Activated T-helper 17 cell treated with anti-CD3 and anti-CD28 coated beads, Interleukin-2, amount 50 U/mL, for 72 hours (primary cell): ENCODE measurements around the gene RCL1. TPM values are rescaled to one million over a fixed set of nuclear protein-coding genes. Genes with fewer than 3 reads are reported as not detected.

ENCODE experiments used
- ATAC-seq: fragments of 150-1000 bp; cut with Tn5 transposase; replicated peaks from 2 replicates; pipeline ENCODE4 v1.10.0; 2021; ENCODE audit warnings: mild to moderate bottlenecking, moderate library complexity
- H3K27ac Mint-ChIP-seq: one replicate; pipeline ENCODE4 v1.8.0; 2022; ENCODE audit warnings: mixed read lengths
- H3K27me3 Mint-ChIP-seq: one replicate; pipeline ENCODE4 v1.8.0; 2022; ENCODE audit warnings: mixed read lengths
- H3K36me3 Mint-ChIP-seq: one replicate; pipeline ENCODE4 v1.8.0; 2022; ENCODE audit warnings: low read depth, mild to moderate bottlenecking, mixed read lengths
- H3K4me1 Mint-ChIP-seq: one replicate; pipeline ENCODE4 v1.8.0; 2022; ENCODE audit warnings: mixed read lengths
- H3K4me3 Mint-ChIP-seq: one replicate; pipeline ENCODE4 v1.8.0; 2022; ENCODE audit warnings: mild to moderate bottlenecking, mixed read lengths
- H3K9me3 Mint-ChIP-seq: one replicate; pipeline ENCODE4 v1.8.0; 2022; ENCODE audit warnings: mixed read lengths
- total RNA-seq, 2 donors: library from RNA; stranded (reverse); gene quantifications; one replicate each; pipeline ENCODE4 v1.2.3, GENCODE V29; 2022

RCL1 gene
- total RNA-seq, 2 donors from 2014 or later, result 18.9 to 38.2 TPM

DNA sequence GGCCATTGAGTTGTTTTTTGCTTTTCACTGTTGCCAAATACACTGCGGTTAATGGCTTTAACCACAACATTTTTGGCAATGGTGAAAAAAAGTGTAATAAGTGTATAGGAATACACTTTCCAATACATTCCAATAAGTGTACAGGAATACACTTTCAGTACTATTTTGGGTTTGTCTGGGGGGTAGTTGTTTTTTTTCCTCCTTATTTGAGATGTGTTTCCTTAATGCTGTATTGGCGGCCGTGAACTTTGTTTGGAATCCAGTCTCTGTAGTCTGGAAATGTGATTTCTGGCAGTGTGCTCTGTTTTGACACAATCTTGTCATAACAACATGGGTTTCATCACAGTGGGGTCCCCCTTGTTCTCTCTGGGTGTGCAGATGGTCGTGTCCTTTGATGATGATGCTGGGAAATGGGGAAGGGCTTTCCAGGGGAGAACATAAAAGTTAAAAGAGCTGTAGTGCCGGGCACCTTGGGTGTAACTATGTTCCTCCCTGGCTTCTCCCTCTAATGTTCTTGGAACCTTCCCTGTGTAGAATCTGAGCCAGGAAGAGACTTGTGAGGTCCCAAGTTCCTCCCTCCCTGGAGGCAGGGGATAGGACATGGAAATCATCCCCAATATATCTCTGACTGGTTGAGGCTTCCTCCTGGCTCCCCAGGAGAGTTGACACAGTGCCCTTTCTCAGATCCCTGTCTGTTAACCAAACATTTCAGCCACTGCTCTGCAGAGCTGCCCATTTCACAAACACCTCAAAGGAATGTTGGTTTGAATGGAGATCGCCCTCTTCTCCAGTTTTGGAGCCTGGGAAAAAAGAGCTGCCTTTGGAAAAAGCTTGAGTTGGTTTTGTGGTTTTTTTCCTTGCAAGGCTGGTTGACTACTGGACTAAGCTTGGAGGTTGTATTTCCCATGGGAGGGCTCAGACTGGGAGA lies 44.8 kb downstream of the RCL1 start:
- no peak overlapping the region for H3K4me3 Mint-ChIP-seq
- no peaks in the 10 kb centered on the region for H3K27me3 Mint-ChIP-seq
- peaks cover 34% of the 10 kb centered on the region for H3K4me1 Mint-ChIP-seq
- no peaks in the 10 kb centered on the region for H3K9me3 Mint-ChIP-seq
- peak overlapping the region; percentile 59 for H3K27ac Mint-ChIP-seq
- H3K36me3 Mint-ChIP-seq, result peaks cover 51% of the 10 kb centered on the region
- no peak for ATAC-seq

DNA sequence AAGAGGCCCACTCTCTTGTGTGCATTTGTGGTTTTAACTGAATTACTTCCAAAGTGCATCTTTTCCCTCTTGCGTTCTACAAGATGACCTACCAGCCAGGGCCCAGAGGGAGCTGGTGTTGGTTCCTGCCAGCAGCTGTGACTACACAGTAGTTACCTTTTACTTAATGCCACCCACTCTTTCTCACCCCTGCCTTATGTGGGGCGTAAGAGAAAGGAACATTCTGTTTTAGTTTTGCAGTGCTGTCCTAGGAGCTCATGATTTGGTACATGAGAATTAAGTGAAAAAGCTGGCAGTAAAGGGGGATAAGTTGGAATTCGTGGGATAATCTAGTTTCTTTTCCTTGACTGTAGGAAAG lies 45.4 kb downstream of the RCL1 start:
- H3K4me3 Mint-ChIP-seq, result no peak overlapping the region
- H3K27me3 Mint-ChIP-seq, result no peaks in the 10 kb centered on the region
- H3K36me3 Mint-ChIP-seq, result peaks cover 45% of the 10 kb centered on the region
- H3K27ac Mint-ChIP-seq, result peak overlapping the region; percentile 59
- no peaks in the 10 kb centered on the region for H3K9me3 Mint-ChIP-seq
- peaks cover 29% of the 10 kb centered on the region for H3K4me1 Mint-ChIP-seq
- peak; percentile 25 for ATAC-seq

DNA sequence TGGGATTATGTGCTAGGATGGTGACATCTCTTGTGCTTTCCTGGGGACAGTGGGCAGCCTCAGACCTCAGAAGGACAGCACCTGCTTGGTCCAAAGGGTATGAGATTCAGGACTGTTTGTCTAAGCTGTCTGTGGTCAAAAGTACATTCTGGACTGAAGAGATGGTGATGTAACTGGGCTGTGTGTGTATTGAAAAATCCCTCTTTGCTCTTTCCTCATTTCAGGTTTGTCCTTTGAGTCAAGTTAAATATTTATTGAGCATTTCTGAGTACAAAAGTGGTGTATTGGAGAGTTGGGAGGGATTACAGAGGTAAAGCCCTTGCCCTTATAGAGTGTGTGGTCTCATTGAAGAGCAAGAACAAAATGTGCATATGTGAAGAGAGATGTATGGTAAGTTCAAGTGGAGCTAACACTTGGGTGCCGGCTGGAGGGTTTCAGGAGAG lies 46.7 kb downstream of the RCL1 start:
- H3K4me1 Mint-ChIP-seq, result peaks cover 31% of the 10 kb centered on the region
- no peak overlapping the region for H3K4me3 Mint-ChIP-seq
- no peaks in the 10 kb centered on the region for H3K9me3 Mint-ChIP-seq
- ATAC-seq, result no peak
- H3K36me3 Mint-ChIP-seq, result peaks cover 32% of the 10 kb centered on the region
- no peaks in the 10 kb centered on the region for H3K27me3 Mint-ChIP-seq
- peak overlapping the region; percentile 47 for H3K27ac Mint-ChIP-seq

DNA sequence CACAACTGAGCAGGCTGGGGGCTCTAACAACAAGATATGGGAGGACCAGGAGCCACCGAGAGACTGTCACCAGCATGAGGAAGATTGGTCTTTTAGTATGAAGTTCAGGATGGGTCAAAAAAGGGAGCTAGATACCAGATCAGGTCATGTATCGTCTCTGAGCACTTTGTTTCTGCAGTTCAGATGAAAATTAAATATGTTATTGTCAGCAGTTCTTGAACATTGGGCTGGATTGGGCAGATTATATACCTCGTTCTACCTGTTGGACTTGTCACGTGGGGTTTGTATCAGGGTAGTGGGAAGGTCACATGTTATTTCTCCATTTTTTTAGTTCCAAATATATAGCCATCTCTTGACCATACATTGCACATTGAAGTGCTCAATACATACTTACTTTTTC lies 47.3 kb downstream of the RCL1 start:
- Mint-ChIP-seq H3K4me3 (no peak overlapping the region), H3K36me3 (peaks cover 27% of the 10 kb centered on the region), H3K27me3 (no peaks in the 10 kb centered on the region), H3K9me3 (no peaks in the 10 kb centered on the region), H3K4me1 (peaks cover 25% of the 10 kb centered on the region), H3K27ac (peak overlapping the region; percentile 47)
- ATAC-seq, result no peak

DNA sequence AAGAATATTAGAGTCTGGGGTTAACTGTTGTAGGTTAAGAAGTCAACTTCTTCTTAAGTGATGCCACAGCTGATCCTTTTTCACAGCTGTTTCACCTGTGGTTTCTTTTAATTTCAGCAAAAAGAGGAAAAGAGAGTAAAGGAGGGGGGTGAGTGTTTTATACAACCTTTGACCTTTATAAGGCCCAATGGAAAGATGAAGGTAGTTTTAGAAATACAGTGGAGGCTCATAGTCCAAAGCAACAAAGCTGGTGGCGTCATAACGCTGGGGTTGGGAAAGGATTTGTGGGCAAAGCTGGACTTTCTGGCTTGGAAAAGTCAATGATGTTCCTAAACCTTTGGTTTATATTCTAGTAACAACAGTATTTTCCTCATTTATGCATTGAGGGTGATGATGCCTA lies 49.5 kb downstream of the RCL1 start:
- Mint-ChIP-seq H3K27ac (no peak overlapping the region), H3K9me3 (no peaks in the 10 kb centered on the region), H3K36me3 (peaks cover 5% of the 10 kb centered on the region), H3K4me1 (peaks cover 22% of the 10 kb centered on the region), H3K27me3 (no peaks in the 10 kb centered on the region), H3K4me3 (no peak overlapping the region)
- ATAC-seq, result no peak

DNA sequence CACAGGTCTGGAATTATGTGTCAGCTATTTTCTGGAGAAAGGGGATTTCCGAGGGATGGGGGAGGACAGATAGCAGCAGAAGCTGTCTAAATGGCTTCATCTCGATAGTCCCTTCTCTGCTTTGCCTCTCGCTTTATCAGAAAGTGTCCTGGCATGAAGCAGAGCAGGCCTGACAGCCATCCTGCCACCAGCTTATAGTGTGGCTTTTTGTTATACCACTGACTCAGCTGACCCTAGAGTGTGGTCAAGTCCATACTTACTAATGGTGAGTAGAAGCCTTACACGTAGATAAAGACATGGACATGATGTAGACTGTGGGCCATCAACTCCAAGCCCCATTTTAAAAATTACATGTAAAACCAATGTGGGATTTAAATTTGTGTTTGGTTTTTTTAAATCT lies 50.0 kb downstream of the RCL1 start:
- no peaks in the 10 kb centered on the region for H3K9me3 Mint-ChIP-seq
- H3K4me1 Mint-ChIP-seq, result peaks cover 22% of the 10 kb centered on the region
- H3K27ac Mint-ChIP-seq, result no peak overlapping the region
- H3K36me3 Mint-ChIP-seq, result no peaks in the 10 kb centered on the region
- H3K27me3 Mint-ChIP-seq, result no peaks in the 10 kb centered on the region
- ATAC-seq, result peak; percentile 48
- no peak overlapping the region for H3K4me3 Mint-ChIP-seq

DNA sequence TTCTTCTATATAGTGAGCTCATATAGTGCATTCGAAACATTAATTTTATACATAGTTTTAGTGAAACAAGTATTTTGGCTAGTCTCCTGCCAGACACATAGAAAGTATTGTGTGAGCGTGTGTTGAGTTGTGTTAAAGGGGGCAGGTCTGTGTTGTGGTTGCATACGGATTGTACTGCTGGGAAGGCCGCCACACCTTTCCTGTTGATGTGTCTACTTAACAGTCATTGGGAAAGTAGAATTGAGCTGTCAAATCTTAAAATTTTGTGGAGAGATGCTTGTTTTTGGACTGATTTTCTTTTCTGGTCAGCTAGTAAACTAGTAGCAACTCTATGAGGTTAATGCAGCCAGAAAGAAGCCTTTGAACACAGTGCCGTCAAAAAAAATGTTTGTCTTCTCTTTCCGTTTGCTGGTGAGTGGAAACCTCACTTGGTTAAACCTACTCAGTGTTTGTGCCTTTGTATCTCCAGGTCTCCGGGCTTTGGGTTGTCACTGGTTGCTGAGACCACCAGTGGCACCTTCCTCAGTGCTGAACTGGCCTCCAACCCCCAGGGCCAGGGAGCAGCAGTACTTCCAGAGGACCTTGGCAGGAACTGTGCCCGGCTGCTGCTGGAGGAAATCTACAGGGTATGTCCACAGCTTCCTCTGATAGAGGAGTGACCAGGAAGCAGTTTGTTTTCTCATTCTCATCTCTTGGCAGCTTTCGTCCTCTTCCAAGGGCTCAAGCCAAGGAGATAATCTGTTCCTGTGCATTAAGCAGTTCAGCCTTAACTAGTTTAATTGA lies 51.5 kb downstream of the RCL1 start:
- Mint-ChIP-seq H3K36me3 (no peaks in the 10 kb centered on the region), H3K27me3 (no peaks in the 10 kb centered on the region), H3K4me3 (peak overlapping the region; percentile 37), H3K4me1 (peaks cover 14% of the 10 kb centered on the region), H3K9me3 (no peaks in the 10 kb centered on the region), H3K27ac (peak overlapping the region; percentile 71)
- ATAC-seq, result peak; percentile 79

DNA sequence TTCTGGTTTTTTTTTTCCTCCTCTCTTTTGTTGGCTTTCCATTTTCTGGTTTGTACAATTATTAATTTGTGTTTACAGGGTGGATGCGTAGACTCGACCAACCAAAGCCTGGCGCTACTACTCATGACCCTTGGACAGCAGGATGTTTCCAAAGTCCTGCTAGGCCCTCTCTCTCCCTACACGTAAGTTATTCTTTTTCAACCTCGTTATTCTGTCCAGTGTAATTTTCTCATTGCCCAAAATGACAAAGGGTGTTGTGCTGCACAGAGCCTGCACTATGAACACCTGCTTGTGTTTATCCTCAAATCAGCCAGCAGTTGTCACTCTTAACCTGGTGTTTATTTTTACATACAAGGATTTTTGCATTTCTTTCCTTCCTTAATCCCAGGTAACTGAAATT lies 56.6 kb downstream of the RCL1 start:
- H3K27ac Mint-ChIP-seq, result no peak overlapping the region
- no peaks in the 10 kb centered on the region for H3K9me3 Mint-ChIP-seq
- no peaks in the 10 kb centered on the region for H3K36me3 Mint-ChIP-seq
- no peak overlapping the region for H3K4me3 Mint-ChIP-seq
- H3K4me1 Mint-ChIP-seq, result no peaks in the 10 kb centered on the region
- no peaks in the 10 kb centered on the region for H3K27me3 Mint-ChIP-seq
- ATAC-seq, result no peak

DNA sequence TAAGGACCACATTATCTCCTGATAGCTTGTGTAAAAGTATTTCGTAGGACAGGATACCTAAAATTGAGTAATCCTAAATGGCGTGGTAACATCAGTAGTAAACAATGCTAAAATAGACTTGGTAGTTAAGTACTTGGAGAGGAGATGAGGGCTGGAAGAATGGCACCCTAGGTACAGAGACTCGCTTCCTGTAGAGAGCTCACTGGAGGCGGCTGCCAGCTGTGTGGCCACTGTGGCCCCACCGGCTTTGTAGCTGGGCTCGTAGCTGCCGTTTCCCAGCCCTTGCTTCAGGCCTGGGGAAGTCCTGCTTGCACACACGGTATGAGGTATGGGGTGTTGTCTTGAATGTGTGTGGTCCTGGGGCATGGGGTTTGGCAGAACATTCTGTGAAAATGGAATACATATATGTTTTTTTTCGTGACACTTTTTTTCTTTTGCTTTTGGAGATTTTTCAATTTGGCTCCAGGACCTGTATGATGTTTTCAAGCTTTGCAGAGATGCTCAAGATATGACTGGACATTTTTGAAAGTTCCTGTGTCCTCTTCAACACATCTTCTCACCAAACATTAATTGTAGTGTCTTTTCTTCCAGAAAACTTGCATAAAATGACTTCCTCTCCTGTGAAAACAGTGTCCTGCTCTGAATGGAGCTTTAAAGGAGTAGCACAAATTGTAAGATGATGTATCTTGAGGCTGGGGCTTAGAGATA lies 58.0 kb downstream of the RCL1 start:
- H3K27ac Mint-ChIP-seq, result peak overlapping the region; percentile 52
- H3K4me1 Mint-ChIP-seq, result no peaks in the 10 kb centered on the region
- no peak for ATAC-seq
- H3K27me3 Mint-ChIP-seq, result no peaks in the 10 kb centered on the region
- H3K9me3 Mint-ChIP-seq, result no peaks in the 10 kb centered on the region
- peaks cover 9% of the 10 kb centered on the region for H3K36me3 Mint-ChIP-seq
- H3K4me3 Mint-ChIP-seq, result no peak overlapping the region

DNA sequence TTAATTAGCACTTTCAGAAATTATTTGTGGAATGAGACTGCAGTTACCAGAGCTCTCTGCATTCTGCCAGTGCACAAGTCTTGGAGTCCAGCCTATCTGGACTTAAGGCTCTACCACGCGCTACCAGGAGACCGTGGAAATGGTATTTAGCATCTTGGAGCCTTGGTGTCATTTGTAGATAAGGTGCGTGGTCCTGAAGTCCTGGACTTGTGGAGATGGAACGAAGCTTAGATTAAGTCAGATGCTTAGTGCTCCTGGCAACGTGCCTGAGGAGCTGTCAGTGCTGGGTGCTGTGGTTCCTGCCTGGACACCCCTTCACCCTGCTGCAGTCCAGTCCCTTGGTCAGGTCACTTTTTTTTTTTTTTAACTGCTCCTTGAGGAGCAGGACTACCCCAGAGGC lies 59.7 kb downstream of the RCL1 start:
- Mint-ChIP-seq H3K27ac (no peak overlapping the region), H3K4me3 (no peak overlapping the region), H3K4me1 (no peaks in the 10 kb centered on the region), H3K36me3 (peaks cover 16% of the 10 kb centered on the region), H3K27me3 (no peaks in the 10 kb centered on the region), H3K9me3 (no peaks in the 10 kb centered on the region)
- ATAC-seq, result no peak

DNA sequence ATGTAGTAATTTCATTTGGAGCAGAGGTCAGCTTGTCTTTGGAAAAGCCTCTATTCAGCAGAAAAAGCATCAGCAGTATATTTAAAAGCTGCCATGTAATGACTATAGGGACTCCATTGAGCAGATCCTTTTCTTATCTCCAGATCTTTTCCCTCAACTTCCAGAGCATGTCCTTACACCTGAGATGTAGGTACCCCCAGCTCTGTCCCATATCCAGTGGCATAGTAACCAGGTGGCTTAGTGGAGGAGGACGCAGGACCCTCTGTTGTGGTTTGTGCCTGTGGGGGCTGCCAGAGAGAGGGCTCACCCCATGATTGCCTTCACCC lies 61.5 kb downstream of the RCL1 start:
- Mint-ChIP-seq H3K4me1 (no peaks in the 10 kb centered on the region), H3K27me3 (no peaks in the 10 kb centered on the region), H3K27ac (no peak overlapping the region), H3K36me3 (peaks cover 34% of the 10 kb centered on the region), H3K9me3 (no peaks in the 10 kb centered on the region), H3K4me3 (no peak overlapping the region)
- ATAC-seq, result no peak

DNA sequence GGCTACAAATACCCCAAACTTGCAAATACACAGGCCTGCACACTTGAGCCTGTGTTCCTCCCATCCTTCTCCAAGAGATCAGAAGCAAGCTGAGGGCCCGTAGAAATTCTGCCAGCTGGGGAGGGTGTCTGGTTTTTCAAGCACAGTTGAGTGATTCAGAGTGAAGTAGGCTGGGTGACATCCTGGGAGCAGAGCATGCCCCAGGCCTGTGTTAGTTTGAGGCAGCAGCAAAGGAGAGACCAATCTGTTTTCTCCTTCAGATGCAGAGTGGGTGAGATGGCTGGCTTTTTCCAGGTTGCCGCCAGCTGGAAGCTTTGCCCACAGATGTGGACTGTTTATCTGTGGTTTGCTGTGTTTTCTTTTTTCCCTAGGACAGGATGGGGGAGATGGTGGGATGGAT lies 63.1 kb downstream of the RCL1 start:
- no peaks in the 10 kb centered on the region for H3K4me1 Mint-ChIP-seq
- no peak overlapping the region for H3K27ac Mint-ChIP-seq
- ATAC-seq, result no peak
- no peaks in the 10 kb centered on the region for H3K9me3 Mint-ChIP-seq
- H3K27me3 Mint-ChIP-seq, result no peaks in the 10 kb centered on the region
- peaks cover 48% of the 10 kb centered on the region for H3K36me3 Mint-ChIP-seq
- no peak overlapping the region for H3K4me3 Mint-ChIP-seq

DNA sequence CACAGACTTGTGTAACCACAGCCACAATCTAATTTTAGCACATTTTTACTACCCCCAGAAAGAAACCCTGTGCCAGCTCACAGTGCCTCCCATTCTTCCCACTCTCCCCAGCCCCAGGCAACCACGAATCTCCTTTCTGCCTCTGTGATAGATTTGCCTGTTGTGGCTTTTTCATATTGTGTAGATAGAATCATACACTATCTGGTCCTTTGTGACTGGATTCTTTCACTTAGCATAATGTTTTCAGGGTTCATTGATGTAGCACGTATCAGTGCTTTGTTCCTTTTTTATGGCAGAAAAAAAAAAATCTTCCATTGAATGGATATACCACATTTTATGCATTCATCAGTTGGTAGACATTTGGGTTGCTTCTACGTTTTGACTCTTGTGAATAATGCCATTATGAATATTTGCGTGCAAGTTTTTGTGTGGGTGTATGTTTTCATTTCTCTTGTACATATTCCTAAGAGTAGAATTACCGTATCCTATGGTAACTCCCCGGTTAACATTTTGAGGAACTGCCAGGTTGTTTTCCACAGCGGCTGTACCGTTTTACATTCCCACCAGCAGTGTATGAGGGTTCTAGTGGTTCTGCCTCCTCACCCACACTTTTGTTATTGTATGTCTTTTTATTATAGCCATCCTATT lies 64.5 kb downstream of the RCL1 start:
- peak; percentile 85 for ATAC-seq
- Mint-ChIP-seq H3K27me3 (no peaks in the 10 kb centered on the region), H3K4me1 (no peaks in the 10 kb centered on the region), H3K36me3 (peaks cover 61% of the 10 kb centered on the region), H3K4me3 (no peak overlapping the region), H3K27ac (peak overlapping the region; percentile 11), H3K9me3 (no peaks in the 10 kb centered on the region)

DNA sequence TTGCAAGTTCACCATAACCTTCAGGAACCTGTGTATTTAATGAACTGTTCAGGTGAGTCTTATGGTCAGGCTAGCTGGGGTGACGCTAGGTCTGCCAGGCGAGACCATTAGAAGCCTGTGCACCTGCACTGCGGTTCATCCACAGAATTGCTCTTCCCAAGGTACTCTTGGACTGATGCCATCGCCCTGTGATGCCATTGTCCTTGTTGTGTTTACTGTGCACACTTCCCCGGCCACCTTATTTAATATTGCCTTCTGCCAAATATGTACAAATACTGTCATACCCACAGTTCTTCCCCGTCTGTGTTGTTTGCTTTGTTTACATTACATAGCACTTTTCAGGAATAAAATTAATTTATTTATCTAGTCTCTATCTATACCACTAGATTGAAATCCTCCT lies 66.3 kb downstream of the RCL1 start:
- Mint-ChIP-seq H3K4me3 (no peak overlapping the region), H3K36me3 (peaks cover 67% of the 10 kb centered on the region), H3K27me3 (no peaks in the 10 kb centered on the region), H3K27ac (no peak overlapping the region), H3K4me1 (no peaks in the 10 kb centered on the region), H3K9me3 (no peaks in the 10 kb centered on the region)
- no peak for ATAC-seq
